ENCODE data around the gene ITGA3.

ITGA3 gene

DNA sequence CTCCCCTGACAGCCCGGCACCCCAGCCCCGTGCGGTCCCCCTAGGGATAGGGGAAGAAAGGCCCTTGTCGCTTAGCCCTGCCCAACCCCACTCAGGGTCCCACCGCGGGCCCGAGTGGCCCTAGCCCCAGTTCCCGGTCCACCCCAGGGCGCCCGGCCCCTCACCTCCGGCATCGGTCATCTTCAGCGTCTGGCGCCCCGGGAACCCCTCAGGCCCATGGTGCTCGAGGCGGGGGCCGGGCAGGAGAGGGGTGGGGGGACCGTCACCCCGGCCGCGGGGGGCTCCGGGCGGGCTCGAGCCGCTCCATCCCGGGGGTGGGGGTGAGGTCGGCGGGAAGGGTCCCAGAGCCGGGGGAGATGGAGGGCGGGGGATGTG, 73.4 kb downstream of the ITGA3 start:
- Histone ChIP-seq H2BK12ac (ENCODE audit: low read length in 2 of 2) (peak overlapping the region in 1 of 2 experiments; percentile 45), H3K36me3 (ENCODE audit: control insufficient read depth in 1 of 2, insufficient read depth in 2 of 2, low read depth in 1 of 2, low read length in 2 of 2) (peaks cover 3 to 28% of the 10 kb centered on the region in 2 experiments), H3K4me3 (ENCODE audit: insufficient read depth in 1 of 2, low read depth in 1 of 2, low read length in 2 of 2) (peak overlapping the region; percentile 75 to 79), H2BK120ac (ENCODE audit: low read depth, low read length) (peak overlapping the region; percentile 84), H3K18ac (ENCODE audit: low read depth in 1 of 2, low read length in 2 of 2) (peak overlapping the region in 1 of 2 experiments; percentile 52), H3K23ac (ENCODE audit: low read length in 2 of 2) (no peak overlapping the region), H3K27ac (ENCODE audit: low read length, poor library complexity, severe bottlenecking) (no peak overlapping the region), H3K9me3 (ENCODE audit: control insufficient read depth, low read length) (no peaks in the 10 kb centered on the region), H2AFZ (ENCODE audit: low read depth, low read length) (no peak overlapping the region), H4K91ac (ENCODE audit: low read length) (peak overlapping the region; percentile 95), H2BK15ac (ENCODE audit: low read depth, poor library complexity, severe bottlenecking) (peak overlapping the region; percentile 40), H3K27me3 (ENCODE audit: control insufficient read depth in 1 of 2, insufficient read depth in 1 of 2, low read length in 2 of 2) (no peaks in the 10 kb centered on the region), H3K4me2 (ENCODE audit: low read length, poor library complexity, severe bottlenecking) (peak overlapping the region; percentile 93), H3K9ac (ENCODE audit: low read length) (no peak overlapping the region), H3K4ac (ENCODE audit: low read depth in 1 of 2, low read length in 2 of 2) (peak overlapping the region in 1 of 2 experiments; percentile 24), H3K14ac (ENCODE audit: low read length in 2 of 2) (peak overlapping the region in 1 of 2 experiments; percentile 89), H2AK5ac (ENCODE audit: low read length, severe bottlenecking) (no peak overlapping the region), H3K4me1 (ENCODE audit: control insufficient read depth, insufficient read depth, low read depth, low read length) (peaks cover 43% of the 10 kb centered on the region), H2BK5ac (ENCODE audit: low read depth, low read length, poor library complexity, severe bottlenecking) (no peak overlapping the region), H4K8ac (ENCODE audit: low read length) (peak overlapping the region; percentile 55), H3K79me1 (replicated peaks; ENCODE audit: low read length, poor library complexity, severe bottlenecking) (peaks cover 18% of the 10 kb centered on the region)
- WGBS = 2% methylated on average over 31 of the region's 31 CpGs
- DNase-seq = no peak

DNA sequence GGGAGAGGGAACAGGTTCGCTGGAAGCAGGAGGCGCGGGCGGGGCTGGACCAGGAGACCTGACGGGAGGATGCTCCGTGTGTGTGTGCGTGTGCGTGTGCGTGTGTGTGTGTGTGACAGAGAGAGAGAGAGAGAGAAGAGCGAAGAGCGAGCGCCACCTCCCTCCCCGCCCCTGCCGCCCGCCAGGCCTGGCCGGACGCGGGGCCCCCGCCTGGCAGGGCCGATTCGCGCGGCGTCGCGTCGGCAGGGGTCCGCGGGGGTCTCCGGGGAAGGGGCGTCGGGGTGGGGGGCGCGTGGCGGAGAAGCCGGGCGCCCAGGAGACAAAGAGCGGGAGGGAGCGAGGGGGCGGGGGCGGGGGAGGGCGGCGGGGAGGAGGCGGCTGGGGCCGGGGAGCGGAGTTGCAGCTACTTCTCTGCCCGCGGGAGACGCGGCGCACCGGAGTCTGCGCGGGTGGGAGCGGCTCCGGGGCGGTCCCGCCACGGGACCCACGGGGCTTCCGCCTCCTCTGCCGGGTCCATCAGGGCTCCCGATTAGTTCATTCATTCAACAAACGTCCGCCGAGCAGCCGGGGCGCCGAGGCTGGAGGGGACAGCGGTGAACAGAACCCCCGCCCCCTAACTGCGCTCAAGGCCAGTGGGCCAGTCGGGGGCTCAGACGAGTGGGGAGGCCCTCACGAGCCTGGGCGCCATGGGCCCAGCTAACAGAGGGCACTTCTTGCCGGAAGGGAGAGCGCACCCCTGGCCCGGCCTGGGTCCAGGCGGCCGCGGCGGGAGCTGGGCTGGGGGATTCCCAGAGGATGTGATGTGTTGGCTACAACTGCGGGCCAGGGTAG, 74.0 kb downstream of the ITGA3 start, which contains the start of gene SAMD14:
SAMD14 (minus strand) TSS at position 433 of the 831 bp plus-strand sequence. CDS start 5,201 bp downstream, outside the sequence.
- peak within 1 kb of the TSS in 1 of 2 experiments; percentile 90 for H3K23ac ChIP-seq (ENCODE audit: low read length in 2 of 2)
- peak within 1 kb of the TSS; percentile 57 for H2AK5ac ChIP-seq (ENCODE audit: low read length, severe bottlenecking)
- peaks cover 46% of the 10 kb centered on the region for H3K4me1 ChIP-seq (ENCODE audit: control insufficient read depth, insufficient read depth, low read depth, low read length)
- H3K9me3 ChIP-seq (ENCODE audit: control insufficient read depth, low read length) = no peaks in the 10 kb centered on the region
- H4K8ac ChIP-seq (ENCODE audit: low read length) = peak within 1 kb of the TSS; percentile 94
- H3K18ac ChIP-seq (ENCODE audit: low read depth in 1 of 2, low read length in 2 of 2) = peak within 1 kb of the TSS; percentile 81 to 88
- H3K27me3 ChIP-seq (ENCODE audit: control insufficient read depth in 1 of 2, insufficient read depth in 1 of 2, low read length in 2 of 2) = no peaks in the 10 kb centered on the region
- H2BK12ac ChIP-seq (ENCODE audit: low read length in 2 of 2) = peak within 1 kb of the TSS; percentile 35 to 54
- peak within 1 kb of the TSS; percentile 90 for H3K27ac ChIP-seq (ENCODE audit: low read length, poor library complexity, severe bottlenecking)
- H3K36me3 ChIP-seq (ENCODE audit: control insufficient read depth in 1 of 2, insufficient read depth in 2 of 2, low read depth in 1 of 2, low read length in 2 of 2) = peaks cover 8 to 34% of the 10 kb centered on the region in 2 experiments
- peak within 1 kb of the TSS; percentile 79 to 83 for H3K4ac ChIP-seq (ENCODE audit: low read depth in 1 of 2, low read length in 2 of 2)
- no peak within 1 kb of the TSS for H2BK5ac ChIP-seq (ENCODE audit: low read depth, low read length, poor library complexity, severe bottlenecking)
- peak within 1 kb of the TSS; percentile 75 to 79 for H3K4me3 ChIP-seq (ENCODE audit: insufficient read depth in 1 of 2, low read depth in 1 of 2, low read length in 2 of 2)
- 1% methylated on average over 43 of the region's 84 CpGs for WGBS
- peak within 1 kb of the TSS; percentile 91 for H2BK15ac ChIP-seq (ENCODE audit: low read depth, poor library complexity, severe bottlenecking)
- peak within 1 kb of the TSS; percentile 95 for H4K91ac ChIP-seq (ENCODE audit: low read length)
- peak within 1 kb of the TSS; percentile 95 for H3K4me2 ChIP-seq (ENCODE audit: low read length, poor library complexity, severe bottlenecking)
- peak within 1 kb of the TSS; percentile 84 for H2BK120ac ChIP-seq (ENCODE audit: low read depth, low read length)
- peak within 1 kb of the TSS; percentile 2 for H2AFZ ChIP-seq (ENCODE audit: low read depth, low read length)
- peak; percentile 85 for DNase-seq
- peak within 1 kb of the TSS; percentile 89 to 98 for H3K14ac ChIP-seq (ENCODE audit: low read length in 2 of 2)
- H3K79me1 ChIP-seq (replicated peaks; ENCODE audit: low read length, poor library complexity, severe bottlenecking) = peaks cover 17% of the 10 kb centered on the region
- peak within 1 kb of the TSS; percentile 75 for H3K9ac ChIP-seq (ENCODE audit: low read length)

GRCh38 chr17:50130559-50131305, 74.8 kb downstream of the ITGA3 start:
- Histone ChIP-seq H3K9me3 (ENCODE audit: control insufficient read depth, low read length) (no peaks in the 10 kb centered on the region), H2BK5ac (ENCODE audit: low read depth, low read length, poor library complexity, severe bottlenecking) (no peak overlapping the region), H2BK15ac (ENCODE audit: low read depth, poor library complexity, severe bottlenecking) (no peak overlapping the region), H3K14ac (ENCODE audit: low read length in 2 of 2) (no peak overlapping the region), H2BK12ac (ENCODE audit: low read length in 2 of 2) (peak overlapping the region in 1 of 2 experiments; percentile 54), H2AK5ac (ENCODE audit: low read length, severe bottlenecking) (no peak overlapping the region), H3K27ac (ENCODE audit: low read length, poor library complexity, severe bottlenecking) (no peak overlapping the region), H3K36me3 (ENCODE audit: control insufficient read depth in 1 of 2, insufficient read depth in 2 of 2, low read depth in 1 of 2, low read length in 2 of 2) (peaks cover 14 to 38% of the 10 kb centered on the region in 2 experiments), H3K4me1 (ENCODE audit: control insufficient read depth, insufficient read depth, low read depth, low read length) (peaks cover 47% of the 10 kb centered on the region), H3K4me2 (ENCODE audit: low read length, poor library complexity, severe bottlenecking) (peak overlapping the region; percentile 95), H3K4me3 (ENCODE audit: insufficient read depth in 1 of 2, low read depth in 1 of 2, low read length in 2 of 2) (peak overlapping the region in 1 of 2 experiments; percentile 75), H3K9ac (ENCODE audit: low read length) (no peak overlapping the region), H3K18ac (ENCODE audit: low read depth in 1 of 2, low read length in 2 of 2) (peak overlapping the region in 1 of 2 experiments; percentile 83), H3K23ac (ENCODE audit: low read length in 2 of 2) (peak overlapping the region in 1 of 2 experiments; percentile 90), H3K4ac (ENCODE audit: low read depth in 1 of 2, low read length in 2 of 2) (no peak overlapping the region), H4K8ac (ENCODE audit: low read length) (no peak overlapping the region), H2BK120ac (ENCODE audit: low read depth, low read length) (peak overlapping the region; percentile 49), H3K27me3 (ENCODE audit: control insufficient read depth in 1 of 2, insufficient read depth in 1 of 2, low read length in 2 of 2) (no peaks in the 10 kb centered on the region), H4K91ac (ENCODE audit: low read length) (no peak overlapping the region), H3K79me1 (replicated peaks; ENCODE audit: low read length, poor library complexity, severe bottlenecking) (peaks cover 12% of the 10 kb centered on the region), H2AFZ (ENCODE audit: low read depth, low read length) (no peak overlapping the region)
- no peak for DNase-seq
- 33% methylated on average over 13 of the region's 19 CpGs for WGBS

Data from mesenchymal stem cell (in vitro differentiated cells and primary cell).